Right lobe of liver (tissue), 6 donors: Measurements from ENCODE around the gene SLF2. TPM values are rescaled to one million over a fixed set of nuclear protein-coding genes. Genes with fewer than 3 reads are reported as not detected.
A peak's percentile ranks its signal among the peaks of the same experiment; 100 is the strongest.
"Not testable (repeated sequence)": the region's sequence is repeated elsewhere in the genome, so short reads cannot be mapped to it uniquely, and the experiment has no call there.

ENCODE experiments used
- ATAC-seq, 4 donors: fragments of 200-7000 bp; cut with Tn5 transposase; one replicate each; pipeline ENCODE4 v1.9.1; 2020; ENCODE audit warnings: mild to moderate bottlenecking in 4 of 4, moderate library complexity in 4 of 4
- DNase-seq, 3 donors: peaks; one replicate each; pipeline ENCODE4 v3.0.0-alpha.2; 2020
- H3K27ac ChIP-seq, 3 donors: fragments of 200-600 bp; one replicate each; pipeline ENCODE4 v1.8.0; 2022
- H3K27me3 ChIP-seq, 2 donors: fragments of 200-600 bp; one replicate each; pipeline ENCODE4 v1.8.0; 2022
- H3K36me3 ChIP-seq, 4 donors: fragments of 200-600 bp; sonication (generic) in 1 of 4; one replicate each; pipeline versions ENCODE4 v1.5.1 to v1.8.0; 2017 to 2022; ENCODE audit warnings: control low read depth in 1 of 4
- H3K4me1 ChIP-seq, 4 donors: fragments of 200-600 bp; sonication (generic) in 1 of 4; one replicate each; pipeline versions ENCODE4 v1.5.1 to v1.8.0; 2017 to 2022; ENCODE audit warnings: control low read depth in 1 of 4
- H3K4me3 ChIP-seq, 3 donors: fragments of 200-600 bp; one replicate each; pipeline ENCODE4 v1.8.0; 2022
- H3K9me3 ChIP-seq, 4 donors: fragments of 200-600 bp; sonication (generic) in 1 of 4; one replicate each; pipeline versions ENCODE4 v1.5.1 to v1.8.0; 2017 to 2022; ENCODE audit warnings: control low read depth in 1 of 4
- POLR2A ChIP-seq: fragments of 450-650 bp; IDR thresholded peaks from one replicate; pipeline ENCODE4 v1.6.1; 2017; ENCODE audit warnings: antibody characterized with exemption, mild to moderate bottlenecking
- WGBS: methylation state at CpG from one replicate; pipeline ENCODE4 v1.1.6; 2018; ENCODE audit warnings: low coverage, low lambda C conversion rate; ENCODE audit not compliant: insufficient coverage; ENCODE audit errors: missing lambda C conversion rate; 5-methylcytosine and 5-hydroxymethylcytosine counted together
- intact Hi-C, 2 donors: fragments of 100-400 bp; cut with DNase I; formaldehyde crosslinking; loops; one replicate each; pipeline versions ENCODE4 v1.11.2 to v1.14.1; 2022
- total RNA-seq, 6 experiments: library from RNA; depleted of rRNA in 2 of 6; stranded (reverse); fragments of >200 nt in 2 of 6; fragmentation: NEBNext Ultra II Directional in 3 of 6; extraction: Animal tissue kit (Norgen Biotek cat#: 25700) in 3 of 6; gene quantifications; one replicate each; pipeline versions ENCODE4 v1.1.0 to v1.2.4, GENCODE V29; 2016 to 2023
- TF ChIP-seq, protein P1 (sequence below), 4 donors: fragments of 200-600 bp in 3 of 4; fragments of 450-650 bp in 1 of 4; IDR thresholded peaks; one replicate each; pipeline versions ENCODE4 v1.5.1 to v1.8.0; 2016 to 2022; ENCODE audit warnings: antibody characterized with exemption in 4 of 4, mild to moderate bottlenecking in 2 of 4
- donor health status: DM: no; HTN: yes; CAD: no.
- donor health status: DM: no; HTN: no; CAD: no.
- donor health status: DM: no; HTN: no; CAD: no.
- donor health status: DM: no; HTN: yes; CAD: no.
- donor health status: DM: no; HTN: yes; CAD: no.

SLF2 gene
- total RNA-seq, 6 experiments from 2014 or later, result 7.1 to 14.2 (median 10.0) TPM

DNA sequence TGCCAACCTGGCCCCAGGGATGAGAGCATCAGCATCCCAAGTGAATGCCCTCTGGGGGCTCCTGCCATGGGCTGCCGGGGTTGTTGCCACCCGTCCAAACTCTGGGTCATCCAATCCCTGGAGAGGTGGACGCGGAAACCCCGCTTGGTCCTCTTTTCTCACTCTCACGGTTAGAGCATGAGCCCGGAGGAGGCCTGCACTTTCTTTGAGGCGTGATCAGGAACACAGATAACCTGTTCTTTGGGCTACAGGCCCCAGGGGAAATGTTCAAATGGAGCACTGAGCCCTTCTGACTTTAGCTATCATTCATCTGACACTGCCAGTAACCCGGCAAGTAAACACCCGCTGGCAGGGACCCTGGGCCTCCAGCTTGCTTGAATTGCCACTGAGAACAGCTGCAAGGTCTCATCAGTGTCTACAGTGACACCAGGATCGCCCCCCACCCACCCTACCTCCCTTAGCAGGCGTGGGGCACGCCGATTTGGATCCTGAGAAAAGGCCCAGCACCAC lies 29.4 kb upstream of the SLF2 start:
- ATAC-seq (no peak), DNase-seq (peak in 1 of 3 donors; percentile 28)
- WGBS, result 61% methylated on average over 4 of the region's 14 CpGs
- Histone ChIP-seq H3K4me1 (no peaks in the 10 kb centered on the region), H3K9me3 (no peaks in the 10 kb centered on the region), H3K27ac (no peak overlapping the region), H3K4me3 (no peak overlapping the region), H3K36me3 (no peaks in the 10 kb centered on the region), H3K27me3 (no peaks in the 10 kb centered on the region)
- intact Hi-C loops, result no loop called here
- TF ChIP-seq, protein P1, sequence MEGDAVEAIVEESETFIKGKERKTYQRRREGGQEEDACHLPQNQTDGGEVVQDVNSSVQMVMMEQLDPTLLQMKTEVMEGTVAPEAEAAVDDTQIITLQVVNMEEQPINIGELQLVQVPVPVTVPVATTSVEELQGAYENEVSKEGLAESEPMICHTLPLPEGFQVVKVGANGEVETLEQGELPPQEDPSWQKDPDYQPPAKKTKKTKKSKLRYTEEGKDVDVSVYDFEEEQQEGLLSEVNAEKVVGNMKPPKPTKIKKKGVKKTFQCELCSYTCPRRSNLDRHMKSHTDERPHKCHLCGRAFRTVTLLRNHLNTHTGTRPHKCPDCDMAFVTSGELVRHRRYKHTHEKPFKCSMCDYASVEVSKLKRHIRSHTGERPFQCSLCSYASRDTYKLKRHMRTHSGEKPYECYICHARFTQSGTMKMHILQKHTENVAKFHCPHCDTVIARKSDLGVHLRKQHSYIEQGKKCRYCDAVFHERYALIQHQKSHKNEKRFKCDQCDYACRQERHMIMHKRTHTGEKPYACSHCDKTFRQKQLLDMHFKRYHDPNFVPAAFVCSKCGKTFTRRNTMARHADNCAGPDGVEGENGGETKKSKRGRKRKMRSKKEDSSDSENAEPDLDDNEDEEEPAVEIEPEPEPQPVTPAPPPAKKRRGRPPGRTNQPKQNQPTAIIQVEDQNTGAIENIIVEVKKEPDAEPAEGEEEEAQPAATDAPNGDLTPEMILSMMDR (IDR thresholded peaks at IDR 0.05), result no peak
- TF ChIP-seq POLR2A, result no peak

DNA sequence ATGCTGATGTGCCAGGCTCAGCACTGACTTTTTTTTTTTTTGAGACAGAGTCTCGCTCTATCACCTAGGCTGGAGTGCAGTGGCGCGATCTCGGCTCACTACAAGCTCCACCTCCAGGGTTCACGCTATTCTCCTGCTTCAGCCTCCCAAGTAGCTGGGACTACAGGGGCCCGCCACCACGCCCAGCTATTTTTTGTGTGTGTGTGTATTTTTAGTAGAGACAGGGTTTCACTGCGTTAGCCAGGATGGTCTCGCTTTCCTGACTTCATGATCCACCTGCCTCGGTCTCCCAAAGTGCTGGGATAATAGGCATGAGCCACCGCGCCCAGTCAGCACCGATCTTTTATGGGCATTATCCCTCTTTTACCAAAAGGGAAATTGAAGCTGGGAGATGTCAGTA lies 27.2 kb upstream of the SLF2 start:
- H3K4me1 ChIP-seq, H3K27me3 ChIP-seq, H3K9me3 ChIP-seq, H3K27ac ChIP-seq, DNase-seq, H3K36me3 ChIP-seq, ATAC-seq, H3K4me3 ChIP-seq, intact Hi-C loops: not testable (repeated sequence)
- WGBS, result 83% methylated on average over 8 of the region's 13 CpGs

DNA sequence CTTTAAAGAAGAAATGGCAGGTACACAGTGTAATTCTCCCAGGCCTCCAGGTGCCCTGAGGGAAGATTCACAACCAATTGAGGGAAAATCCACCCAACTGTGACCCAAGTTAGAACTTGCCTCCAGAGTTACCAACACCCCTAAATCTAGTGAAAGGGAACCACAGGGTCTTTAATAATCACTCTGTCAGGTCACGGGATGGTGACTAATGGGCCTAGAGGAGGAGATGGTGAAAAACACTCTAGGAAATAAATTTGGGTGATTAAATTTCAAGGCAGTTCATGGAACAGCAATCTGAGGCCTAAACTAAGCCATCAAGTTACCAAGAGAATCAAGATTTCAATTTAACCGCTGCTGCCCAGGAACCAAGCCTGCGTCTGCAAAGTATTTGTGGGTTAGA lies 26.7 kb upstream of the SLF2 start:
- ATAC-seq, result no peak
- H3K27ac ChIP-seq, result no peak overlapping the region
- intact Hi-C loops, result no loop called here
- no peak overlapping the region for H3K4me3 ChIP-seq
- H3K36me3 ChIP-seq, result no peaks in the 10 kb centered on the region
- DNase-seq, result peak in 1 of 3 donors; percentile 10
- TF ChIP-seq, protein P1 (IDR thresholded peaks at IDR 0.05), result no peak
- TF ChIP-seq POLR2A, result no peak
- no peaks in the 10 kb centered on the region for H3K9me3 ChIP-seq
- no peaks in the 10 kb centered on the region for H3K27me3 ChIP-seq
- H3K4me1 ChIP-seq, result no peaks in the 10 kb centered on the region
- WGBS, result 82% methylated on average over 3 of the region's 3 CpGs

DNA sequence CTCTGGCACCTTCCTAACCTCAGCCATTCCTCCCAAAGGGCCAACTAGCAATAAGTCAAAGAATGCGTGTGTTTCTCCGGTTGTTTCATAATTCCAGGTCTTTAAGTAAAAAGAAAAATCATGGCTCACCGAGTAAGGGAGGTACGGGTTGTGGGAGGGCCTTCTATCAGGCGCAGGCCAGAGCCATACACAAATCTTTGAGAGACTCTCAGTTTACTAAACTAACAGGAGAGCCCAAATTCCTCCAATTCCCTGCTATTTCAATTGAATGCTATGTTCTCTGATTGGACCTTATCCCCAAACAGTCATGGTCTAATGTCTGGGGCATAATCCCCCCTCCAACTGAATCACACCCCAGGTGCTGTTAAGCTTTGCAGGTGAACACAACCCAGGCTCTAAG lies 26.2 kb upstream of the SLF2 start:
- ATAC-seq (no peak), DNase-seq (no peak)
- H3K27me3 ChIP-seq, result no peaks in the 10 kb centered on the region
- WGBS, result 94% methylated on average over 5 of the region's 5 CpGs
- no peak overlapping the region for H3K4me3 ChIP-seq
- H3K27ac ChIP-seq, result no peak overlapping the region
- intact Hi-C loops, result no loop called here
- no peaks in the 10 kb centered on the region for H3K4me1 ChIP-seq
- TF ChIP-seq POLR2A, result no peak
- TF ChIP-seq, protein P1 (IDR thresholded peaks at IDR 0.05), result no peak
- no peaks in the 10 kb centered on the region for H3K9me3 ChIP-seq
- H3K36me3 ChIP-seq, result no peaks in the 10 kb centered on the region

DNA sequence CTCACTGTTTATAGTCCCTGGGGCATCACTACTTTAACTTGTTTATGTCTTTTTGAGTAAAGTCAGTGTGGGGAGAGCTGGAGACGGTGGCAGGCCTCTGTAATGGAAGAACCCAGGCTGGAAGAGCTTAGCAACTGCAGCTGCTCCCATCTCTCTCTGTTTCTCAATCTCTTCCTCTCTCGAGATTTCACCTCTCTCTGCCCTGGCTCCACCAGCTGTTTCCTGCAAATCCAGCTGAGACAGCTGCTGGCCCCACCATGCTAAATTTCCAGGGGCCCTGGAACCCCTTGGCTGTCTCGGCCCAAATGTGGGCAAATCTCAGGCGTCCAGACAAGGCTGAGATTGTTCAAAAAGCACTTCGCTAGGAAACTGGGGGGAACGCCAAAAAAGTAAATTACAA lies 25.8 kb upstream of the SLF2 start:
- peak in 1 of 3 donors; percentile 17 for DNase-seq
- intact Hi-C loops, result no loop called here
- ATAC-seq, result no peak
- TF ChIP-seq, protein P1 (IDR thresholded peaks at IDR 0.05), result no peak
- TF ChIP-seq POLR2A, result no peak
- no peak overlapping the region for H3K4me3 ChIP-seq
- H3K4me1 ChIP-seq, result no peaks in the 10 kb centered on the region
- no peaks in the 10 kb centered on the region for H3K9me3 ChIP-seq
- H3K27me3 ChIP-seq, result no peaks in the 10 kb centered on the region
- no peak overlapping the region for H3K27ac ChIP-seq
- no peaks in the 10 kb centered on the region for H3K36me3 ChIP-seq
- 47% methylated on average over 6 of the region's 6 CpGs for WGBS
